ENCODE results near the gene TIMP3.

The TIMP3 gene

GRCh38 chr22:32859743-32860142 is 58.2 kb downstream of the TIMP3 start:
- H3K4me1 ChIP-seq (ENCODE audit: low read length) = no peaks in the 10 kb centered on the region
- H3K4me3 ChIP-seq (ENCODE audit: low read length) = no peak overlapping the region
- H3F3A ChIP-seq (ENCODE audit: insufficient read depth, low read length) = no peaks in the 10 kb centered on the region
- H3K4me2 ChIP-seq (ENCODE audit: low read depth, low read length) = no peak overlapping the region
- no peak overlapping the region for H3K27ac ChIP-seq (ENCODE audit: low read length)
- no peaks in the 10 kb centered on the region for H3K79me2 ChIP-seq (ENCODE audit: low read length)
- H3K36me3 ChIP-seq (replicated peaks; ENCODE audit: insufficient read depth, low read length) = no peaks in the 10 kb centered on the region
- TF ChIP-seq CTCF (IDR thresholded peaks at IDR 0.05; ENCODE audit: low read length) = no peak
- no peak for TF ChIP-seq EZH2phosphoT487 (IDR thresholded peaks at IDR 0.05; ENCODE audit: low read length)
- no peak for TF ChIP-seq EZH2 (optimal IDR thresholded peaks at IDR 0.05; ENCODE audit: low read depth, low read length)
- no peaks in the 10 kb centered on the region for H3K9me3 ChIP-seq (replicated peaks; ENCODE audit: insufficient read depth, low read length)
- no peak overlapping the region for H3K9ac ChIP-seq (ENCODE audit: low read length)
- H3K27me3 ChIP-seq (replicated peaks; ENCODE audit: insufficient read depth, low read length) = no peaks in the 10 kb centered on the region
- no peaks in the 10 kb centered on the region for H4K20me1 ChIP-seq (ENCODE audit: insufficient read depth, low read length)
- no peaks in the 10 kb centered on the region for H3K9me2 ChIP-seq (replicated peaks; ENCODE audit: insufficient read depth, low read length)
- H2AFZ ChIP-seq (ENCODE audit: low read length) = no peak overlapping the region
- DNase-seq = no peak

- H2AFZ ChIP-seq (ENCODE audit: low read length) = no peak overlapping the region
- no peak overlapping the region for H3K9ac ChIP-seq (ENCODE audit: low read length)
- H3K9me2 ChIP-seq (replicated peaks; ENCODE audit: insufficient read depth, low read length) = no peaks in the 10 kb centered on the region
- H4K20me1 ChIP-seq (ENCODE audit: insufficient read depth, low read length) = no peaks in the 10 kb centered on the region
- H3K36me3 ChIP-seq (replicated peaks; ENCODE audit: insufficient read depth, low read length) = no peaks in the 10 kb centered on the region
- no peak overlapping the region for H3K27ac ChIP-seq (ENCODE audit: low read length)
- TF ChIP-seq CTCF (IDR thresholded peaks at IDR 0.05; ENCODE audit: low read length) (no peak), EZH2 (optimal IDR thresholded peaks at IDR 0.05; ENCODE audit: low read depth, low read length) (no peak), EZH2phosphoT487 (IDR thresholded peaks at IDR 0.05; ENCODE audit: low read length) (no peak)
- DNase-seq = no peak
- H3K4me2 ChIP-seq (ENCODE audit: low read depth, low read length) = no peak overlapping the region
- no peaks in the 10 kb centered on the region for H3F3A ChIP-seq (ENCODE audit: insufficient read depth, low read length)
- no peaks in the 10 kb centered on the region for H3K9me3 ChIP-seq (replicated peaks; ENCODE audit: insufficient read depth, low read length)
- H3K4me3 ChIP-seq (ENCODE audit: low read length) = no peak overlapping the region
- H3K27me3 ChIP-seq (replicated peaks; ENCODE audit: insufficient read depth, low read length) = no peaks in the 10 kb centered on the region
- H3K79me2 ChIP-seq (ENCODE audit: low read length) = no peaks in the 10 kb centered on the region
- no peaks in the 10 kb centered on the region for H3K4me1 ChIP-seq (ENCODE audit: low read length)
These were observed 59.8 kb downstream of the TIMP3 start for GRCh38 chr22:32861330-32861729.

GRCh38 chr22:32862083-32862482 is 60.6 kb downstream of the TIMP3 start:
- Histone ChIP-seq H4K20me1 (ENCODE audit: insufficient read depth, low read length) (no peaks in the 10 kb centered on the region), H3K4me3 (ENCODE audit: low read length) (no peak overlapping the region), H3K27me3 (replicated peaks; ENCODE audit: insufficient read depth, low read length) (no peaks in the 10 kb centered on the region), H2AFZ (ENCODE audit: low read length) (no peak overlapping the region), H3K4me2 (ENCODE audit: low read depth, low read length) (no peak overlapping the region), H3K36me3 (replicated peaks; ENCODE audit: insufficient read depth, low read length) (no peaks in the 10 kb centered on the region), H3K4me1 (ENCODE audit: low read length) (no peaks in the 10 kb centered on the region), H3K9me3 (replicated peaks; ENCODE audit: insufficient read depth, low read length) (no peaks in the 10 kb centered on the region), H3K9me2 (replicated peaks; ENCODE audit: insufficient read depth, low read length) (no peaks in the 10 kb centered on the region), H3K27ac (ENCODE audit: low read length) (no peak overlapping the region), H3K79me2 (ENCODE audit: low read length) (no peaks in the 10 kb centered on the region), H3F3A (ENCODE audit: insufficient read depth, low read length) (no peaks in the 10 kb centered on the region), H3K9ac (ENCODE audit: low read length) (no peak overlapping the region)
- TF ChIP-seq CTCF (IDR thresholded peaks at IDR 0.05; ENCODE audit: low read length) (no peak), EZH2phosphoT487 (IDR thresholded peaks at IDR 0.05; ENCODE audit: low read length) (no peak), EZH2 (optimal IDR thresholded peaks at IDR 0.05; ENCODE audit: low read depth, low read length) (no peak)
- no peak for DNase-seq

Data from MM.1S (cell line).